ENCODE results near the gene PDIA4.
"Not testable (repeated sequence)": the region's sequence is repeated elsewhere in the genome, so short reads cannot be mapped to it uniquely, and the experiment has no call there.

PDIA4 gene
- total RNA-seq: 55.5 to 83.8 reads per million in 2 donors

- peak; percentile 99 to 100 (median 99) for DNase-seq
Observed at GRCh38 chr7:149028346-149029109, at the start of gene PDIA4. Gene PDIA4, minus strand, starts transcription at chr7:149028505. Its CDS starts 97 bp downstream, at chr7:149028408.

GRCh38 chr7:149077594-149077993, 49.3 kb upstream of the PDIA4 start:
- DNase-seq: no peak

GRCh38 chr7:149075286-149075685, 47.0 kb upstream of the PDIA4 start:
- DNase-seq: no peak

GRCh38 chr7:149074116-149074885, 46.0 kb upstream of the PDIA4 start:
- DNase-seq: peak in 1 of 5 experiments; percentile 43

GRCh38 chr7:149072438-149072775, 44.1 kb upstream of the PDIA4 start:
- DNase-seq: no peak

- DNase-seq: peak; percentile 17 to 76 (median 40)
Observed at GRCh38 chr7:149071641-149072437, 43.5 kb upstream of the PDIA4 start.

- no peak for DNase-seq
Observed at GRCh38 chr7:149071182-149071635, 42.9 kb upstream of the PDIA4 start.

- DNase-seq: no peak
Observed at GRCh38 chr7:149070372-149071125, 42.2 kb upstream of the PDIA4 start.

- peak in 1 of 5 experiments; percentile 26 for DNase-seq
Observed at GRCh38 chr7:149067869-149068268, 39.6 kb upstream of the PDIA4 start.

GRCh38 chr7:149063476-149063875, 35.2 kb upstream of the PDIA4 start:
- DNase-seq: no peak

- DNase-seq: not testable (repeated sequence)
Observed at GRCh38 chr7:149062217-149062899, 34.1 kb upstream of the PDIA4 start.

- no peak for DNase-seq
Observed at GRCh38 chr7:149060156-149060555, 31.9 kb upstream of the PDIA4 start.

- DNase-seq: no peak
Observed at GRCh38 chr7:149053885-149054284, 25.6 kb upstream of the PDIA4 start.

GRCh38 chr7:149053384-149053783, 25.1 kb upstream of the PDIA4 start:
- DNase-seq: no peak

GRCh38 chr7:149050941-149051340, 22.6 kb upstream of the PDIA4 start:
- DNase-seq: no peak

- no peak for DNase-seq
Observed at GRCh38 chr7:149048805-149049204, 20.5 kb upstream of the PDIA4 start.

- no peak for DNase-seq
Observed at GRCh38 chr7:149046416-149046815, 18.1 kb upstream of the PDIA4 start.

- DNase-seq: no peak
Observed at GRCh38 chr7:149043936-149044335, 15.6 kb upstream of the PDIA4 start.

- DNase-seq: no peak
Observed at GRCh38 chr7:149041350-149041749, 13.0 kb upstream of the PDIA4 start.

- DNase-seq: not testable (repeated sequence)
Observed at GRCh38 chr7:149038641-149039040, 10.3 kb upstream of the PDIA4 start.

- no peak for DNase-seq
Observed at GRCh38 chr7:149036676-149037075, 8.4 kb upstream of the PDIA4 start.
